GM19324 (cell line): Measurements from ENCODE around the gene LLGL2.
"Not testable (repeated sequence)": the region's sequence is repeated elsewhere in the genome, so short reads cannot be mapped to it uniquely, and the experiment has no call there.

ENCODE experiments used
- ATAC-seq: cut with Tn5 transposase; IDR thresholded peaks from one replicate; pipeline ENCODE4 v1.9.1; 2021; ENCODE audit warnings: mild to moderate bottlenecking, moderate library complexity; ENCODE audit not compliant: unreplicated experiment, low FRiP score

Gene LLGL2

DNA sequence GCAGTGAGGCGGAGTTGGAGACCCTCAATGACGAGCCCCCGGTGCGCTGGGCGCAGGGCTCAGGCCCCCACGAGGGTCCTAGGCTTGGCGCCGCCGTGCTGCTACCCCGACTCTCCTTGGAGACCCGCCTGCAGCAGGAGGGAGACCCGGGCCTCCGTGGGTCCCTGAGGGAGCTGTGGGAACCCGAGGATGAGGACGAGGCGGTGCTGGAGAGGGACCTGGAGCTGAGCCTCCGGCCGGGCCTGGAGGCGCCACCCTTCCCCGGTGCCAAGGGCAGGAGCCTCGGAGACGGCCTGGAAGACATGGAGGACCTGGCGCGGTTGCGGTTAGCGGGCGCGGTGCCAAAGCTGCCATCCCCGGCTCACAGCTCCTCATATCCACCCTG lies 64.4 kb downstream of the LLGL2 start:
- no peak for ATAC-seq

- ATAC-seq: no peak
These were observed 64.8 kb downstream of the LLGL2 start for GRCh38 chr17:75590314-75590761.

GRCh38 chr17:75590849-75591721 lies 65.6 kb downstream of the LLGL2 start:
- ATAC-seq: no peak

DNA sequence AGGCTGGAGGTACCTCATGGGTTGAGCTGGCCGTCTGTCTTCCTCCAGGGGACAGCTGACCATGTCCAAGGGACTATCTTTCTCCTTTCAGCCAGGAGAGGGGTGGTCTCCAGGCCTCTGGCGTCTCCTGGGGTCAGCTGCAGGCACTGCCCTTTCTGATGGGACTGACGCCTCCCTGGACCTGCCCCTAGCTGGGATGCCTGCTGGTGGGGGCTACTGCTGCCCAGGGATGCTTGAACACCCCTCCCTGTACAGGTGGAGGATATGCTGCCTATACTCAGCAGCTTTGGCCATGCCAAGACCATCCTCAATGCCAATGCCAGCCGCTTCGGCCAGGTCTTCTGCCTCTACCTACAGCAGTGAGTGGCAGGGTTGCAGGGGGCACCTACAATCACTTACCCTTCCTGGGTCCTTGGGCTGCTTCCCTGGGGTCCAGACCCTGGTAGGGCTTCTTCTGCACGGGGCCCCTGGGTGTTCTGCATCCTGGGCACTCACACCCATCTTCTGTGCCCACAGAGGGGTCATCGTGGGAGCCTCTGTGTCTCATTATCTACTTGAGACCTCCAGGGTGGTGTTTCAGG lies 66.3 kb downstream of the LLGL2 start:
- no peak for ATAC-seq

GRCh38 chr17:75592348-75593020 lies 67.0 kb downstream of the LLGL2 start:
- no peak for ATAC-seq

- ATAC-seq: not testable (repeated sequence)
These were observed 67.9 kb downstream of the LLGL2 start for GRCh38 chr17:75593430-75593829.

GRCh38 chr17:75594499-75595283 lies 69.2 kb downstream of the LLGL2 start:
- no peak for ATAC-seq

DNA sequence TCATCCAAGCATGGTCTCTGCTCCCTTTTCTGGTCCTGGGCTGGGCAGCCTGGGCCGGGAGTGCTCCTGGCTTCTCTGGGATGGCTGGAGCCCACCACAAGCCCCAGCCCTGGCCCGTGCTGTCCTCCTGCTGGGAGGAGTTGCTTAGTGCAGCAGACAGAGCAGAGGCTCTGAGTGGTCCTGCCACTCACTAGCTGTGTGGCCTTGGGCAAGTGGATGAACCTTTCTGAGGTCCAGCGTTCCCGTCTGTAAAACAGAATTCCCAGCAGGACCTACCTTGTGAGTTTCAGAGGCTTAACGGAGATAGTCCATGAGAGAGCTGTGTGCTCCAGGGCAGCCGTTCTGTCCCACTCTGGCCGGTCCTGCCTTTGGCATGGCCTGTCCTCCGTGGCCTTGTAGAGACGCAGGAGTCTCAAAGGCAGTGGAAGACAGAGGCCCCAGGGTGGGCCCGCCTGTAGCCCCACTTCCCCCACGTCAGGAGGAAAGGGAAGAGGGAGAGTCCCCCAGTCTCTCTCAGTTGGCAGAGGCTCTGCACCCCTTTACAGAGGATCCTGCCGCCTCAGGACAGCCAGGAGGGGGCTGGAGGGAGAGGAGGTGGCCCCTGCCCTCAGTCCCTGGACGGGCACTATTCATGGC lies 69.9 kb downstream of the LLGL2 start:
- ATAC-seq: no peak

DNA sequence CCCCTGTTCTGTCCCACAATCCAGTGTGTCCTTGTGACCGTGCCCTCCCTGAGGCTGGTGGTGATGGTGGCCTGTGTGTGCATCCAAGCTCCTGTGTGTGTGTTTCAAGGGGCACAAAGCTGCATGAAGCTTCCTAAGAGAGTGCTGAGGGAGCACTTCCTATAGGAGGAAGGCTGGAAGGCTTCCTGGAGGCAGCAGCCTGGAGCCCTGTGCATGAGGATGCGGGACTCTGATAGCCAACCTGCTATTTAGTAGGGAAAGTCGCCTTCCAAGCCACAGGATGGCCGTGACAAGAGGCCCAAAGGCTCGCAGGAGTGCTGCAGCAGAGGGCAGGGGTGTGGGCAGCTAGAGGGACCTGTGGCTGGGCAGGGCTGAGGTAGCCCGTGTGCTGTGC lies 70.4 kb downstream of the LLGL2 start:
- no peak for ATAC-seq

- ATAC-seq: no peak
These were observed 71.0 kb downstream of the LLGL2 start for GRCh38 chr17:75596320-75597087.

DNA sequence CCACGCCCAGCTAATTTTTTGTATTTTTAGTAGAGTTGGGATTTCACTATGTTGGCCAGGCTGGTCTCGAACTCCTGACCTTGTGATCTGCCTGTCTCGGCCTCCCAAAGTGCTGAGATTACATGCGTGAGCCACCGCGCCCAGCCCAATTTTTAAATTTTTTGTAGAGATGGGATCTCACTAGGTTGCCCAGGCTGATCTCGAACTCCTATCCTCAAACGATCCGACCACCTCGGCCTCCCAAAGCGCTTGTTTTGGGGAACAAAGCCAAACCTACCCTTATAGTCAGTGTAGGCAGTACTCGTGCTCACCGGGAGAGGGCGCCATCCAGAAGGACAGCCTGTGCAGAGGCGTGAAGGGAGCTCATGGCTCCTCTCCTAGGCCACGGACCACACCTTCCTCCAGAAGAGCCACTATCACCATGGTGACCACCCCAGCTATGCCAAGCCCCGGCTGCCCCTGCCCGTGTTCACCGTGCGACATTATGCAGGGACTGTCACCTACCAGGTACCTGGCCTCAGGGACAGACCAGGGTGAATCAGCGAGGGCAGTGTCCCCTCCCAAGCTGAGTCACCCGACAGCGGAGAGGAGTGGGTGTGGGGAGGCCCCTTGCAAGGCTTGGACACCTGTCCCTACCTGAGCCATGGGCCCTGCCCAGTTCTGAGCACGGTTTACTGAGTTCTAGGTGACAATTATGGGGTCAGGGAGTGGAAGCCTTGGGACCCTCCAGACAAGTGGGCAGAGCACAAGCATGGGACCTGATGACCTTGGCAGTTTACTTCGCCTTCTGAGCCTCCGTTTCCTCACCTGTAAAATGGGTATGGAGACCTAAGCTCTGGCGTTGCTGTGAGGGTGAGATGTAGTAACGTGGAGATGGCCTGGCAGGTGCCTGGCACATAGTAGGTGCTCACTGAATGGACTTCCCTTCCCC lies 75.8 kb downstream of the LLGL2 start:
- no peak for ATAC-seq

- no peak for ATAC-seq
These were observed 77.1 kb downstream of the LLGL2 start for GRCh38 chr17:75602644-75603043.

GRCh38 chr17:75603123-75603522 lies 77.6 kb downstream of the LLGL2 start:
- no peak for ATAC-seq

GRCh38 chr17:75604034-75604695 lies 78.7 kb downstream of the LLGL2 start:
- no peak for ATAC-seq

DNA sequence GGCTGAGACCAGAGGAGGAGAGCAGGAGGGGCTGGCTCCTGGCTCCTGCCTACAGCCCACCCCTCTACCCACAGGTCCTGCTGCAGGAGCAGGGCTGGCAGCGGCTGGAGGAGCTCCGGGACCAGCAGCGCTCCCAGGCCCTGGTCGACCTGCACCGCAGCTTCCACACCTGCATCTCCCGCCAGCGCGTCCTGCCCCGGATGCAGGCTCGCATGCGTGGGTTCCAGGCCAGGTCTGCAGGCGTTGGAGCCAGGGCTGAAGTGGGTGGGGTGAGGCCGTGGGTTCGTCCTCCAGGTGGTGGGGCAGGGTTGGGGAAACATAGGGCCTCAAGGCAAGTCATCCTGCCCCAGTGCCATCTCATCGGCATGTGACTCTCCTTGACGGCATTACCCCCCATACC lies 80.3 kb downstream of the LLGL2 start:
- no peak for ATAC-seq

GRCh38 chr17:75607086-75607485 lies 81.6 kb downstream of the LLGL2 start:
- no peak for ATAC-seq

DNA sequence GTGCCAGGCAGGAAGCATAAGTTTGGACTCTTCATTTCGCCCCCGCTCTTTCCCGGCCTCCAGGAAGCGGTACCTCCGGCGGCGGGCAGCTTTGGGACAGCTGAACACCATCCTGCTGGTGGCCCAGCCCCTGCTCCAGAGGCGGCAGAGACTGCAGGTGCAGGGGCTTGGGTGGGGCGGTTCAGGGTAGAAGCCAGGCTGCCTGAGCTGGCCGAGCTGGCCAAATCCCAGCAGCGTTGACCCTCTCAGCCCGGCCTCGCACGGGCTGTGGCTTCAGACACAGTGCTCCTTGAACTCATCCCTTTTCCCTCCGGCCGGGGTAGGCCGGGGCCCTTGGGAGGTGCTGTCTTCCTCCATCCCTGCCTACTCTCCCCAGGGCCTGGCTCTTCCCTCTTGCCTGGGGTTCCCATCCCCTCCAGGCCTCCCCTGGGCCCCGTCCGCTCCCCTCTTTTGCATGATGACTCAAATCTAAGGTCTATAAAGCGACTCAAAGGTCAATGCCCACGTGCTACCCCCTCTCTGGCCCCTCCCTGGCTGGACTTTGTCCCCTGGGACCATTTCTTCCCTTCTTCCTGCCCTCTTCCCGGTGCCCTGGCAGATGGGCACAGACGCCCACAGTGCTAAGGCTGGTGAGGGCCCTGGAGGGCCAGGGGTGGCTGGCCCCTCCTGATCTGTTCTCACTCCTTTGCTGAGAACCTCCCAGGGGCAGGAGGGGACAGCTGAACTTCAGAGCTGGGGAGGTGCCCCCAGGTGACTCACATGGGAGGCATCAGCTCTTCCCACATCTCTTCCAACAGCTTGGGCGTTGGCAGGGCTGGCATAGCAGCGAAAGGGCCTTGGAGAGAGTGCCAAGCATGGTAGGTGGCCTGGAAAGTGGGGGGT lies 84.8 kb downstream of the LLGL2 start:
- ATAC-seq: no peak
